ENCODE results near the gene HSPA4. TPM values are rescaled to one million over a fixed set of nuclear protein-coding genes. Genes with fewer than 3 reads are reported as not detected.

HSPA4 gene
- total and polyA plus RNA-seq, 2 of the 13 experiments (the other 11 are each of a cell fraction or from before 2014, with no cell fraction given) = 36.6 to 231 TPM

- TF ChIP-seq ZNF670 (CRISPR knock-in tag; IDR thresholded peaks at IDR 0.05; ENCODE audit: borderline replicate concordance) (no peak), ZNF318 (CRISPR knock-in tag; IDR thresholded peaks at IDR 0.05) (no peak), TIGD3 (CRISPR knock-in tag; IDR thresholded peaks at IDR 0.05; ENCODE audit: borderline replicate concordance) (no peak), TRIM22 (IDR thresholded peaks at IDR 0.05) (no peak), DBP (CRISPR knock-in tag; IDR thresholded peaks at IDR 0.05; ENCODE audit: not compliant biosample characterization) (no peak), FOXP1 (IDR thresholded peaks at IDR 0.05) (no peak), FOXP1 (CRISPR knock-in tag; IDR thresholded peaks at IDR 0.05) (no peak; the same call in 1 of the 2 replicates), ZNF839 (CRISPR knock-in tag; IDR thresholded peaks at IDR 0.05; ENCODE audit: borderline replicate concordance) (no peak), ZNF784 (CRISPR knock-in tag; IDR thresholded peaks at IDR 0.05; ENCODE audit: borderline replicate concordance) (no peak), ZFP1 (CRISPR knock-in tag; IDR thresholded peaks at IDR 0.05) (no peak), ZNF552 (CRISPR knock-in tag; IDR thresholded peaks at IDR 0.05; ENCODE audit: borderline replicate concordance) (no peak), HMGA1 (CRISPR knock-in tag; conservative IDR thresholded peaks at IDR 0.05) (no peak)
These were observed 18.7 kb upstream of the HSPA4 start (continued) for GRCh38 chr5:133032852-133033742.
